Mesenchymal stem cell (in vitro differentiated cells and primary cell): ENCODE data around the gene ZFR.

Experiments
- DNase-seq: peaks from one replicate; pipeline ENCODE4 v3.0.0-alpha.2; 2013
- H2AFZ ChIP-seq: one replicate; pipeline ENCODE4 v1.6.1; 2013; ENCODE audit warnings: low read depth, mild to moderate bottlenecking, control low read depth, inconsistent platforms, low read length, moderate library complexity
- H2AK5ac ChIP-seq: 2 replicates; pipeline ENCODE4 v1.6.1; 2013; ENCODE audit warnings: low read length, moderate library complexity, mild to moderate bottlenecking, inconsistent platforms; ENCODE audit not compliant: severe bottlenecking
- H2BK120ac ChIP-seq: one replicate; pipeline ENCODE4 v1.6.1; 2013; ENCODE audit warnings: low read depth, mild to moderate bottlenecking, inconsistent platforms, low read length, moderate library complexity
- H2BK12ac ChIP-seq, 2 experiments: one replicate each; pipeline ENCODE4 v1.6.1; 2013; ENCODE audit warnings: inconsistent platforms in 2 of 2, low read length in 2 of 2, mild to moderate bottlenecking in 2 of 2, moderate library complexity in 2 of 2, control low read depth in 1 of 2
- H2BK15ac ChIP-seq: one replicate; pipeline ENCODE4 v1.6.1; 2013; ENCODE audit warnings: mild to moderate bottlenecking, low read depth, inconsistent platforms; ENCODE audit not compliant: poor library complexity, severe bottlenecking
- H2BK5ac ChIP-seq: 2 replicates; pipeline ENCODE4 v1.6.1; 2013; ENCODE audit warnings: low read depth, mild to moderate bottlenecking, low read length, control low read depth, inconsistent platforms; ENCODE audit not compliant: poor library complexity, severe bottlenecking
- H3K14ac ChIP-seq, 2 experiments: one replicate each; pipeline ENCODE4 v1.6.1; 2013; ENCODE audit warnings: inconsistent platforms in 2 of 2, low read length in 2 of 2, control low read depth in 1 of 2, mild to moderate bottlenecking in 1 of 2, moderate library complexity in 1 of 2
- H3K18ac ChIP-seq, 2 experiments: one replicate each; pipeline ENCODE4 v1.6.1; 2013; ENCODE audit warnings: inconsistent platforms in 2 of 2, low read length in 2 of 2, control low read depth in 1 of 2, low read depth in 1 of 2, mild to moderate bottlenecking in 1 of 2
- H3K23ac ChIP-seq, 2 experiments: one replicate each; pipeline ENCODE4 v1.6.1; 2013; ENCODE audit warnings: inconsistent platforms in 2 of 2, low read length in 2 of 2, mild to moderate bottlenecking in 2 of 2, moderate library complexity in 2 of 2, control low read depth in 1 of 2
- H3K27ac ChIP-seq: 2 replicates; pipeline ENCODE4 v1.5.1; 2013; ENCODE audit warnings: mild to moderate bottlenecking, moderate library complexity, low read length, control low read depth, inconsistent platforms; ENCODE audit not compliant: poor library complexity, severe bottlenecking
- H3K27me3 ChIP-seq, 2 experiments: 2 replicates each; pipeline versions ENCODE4 v1.6.1 to v1.7.0; 2013; ENCODE audit warnings: low read length in 2 of 2, mild to moderate bottlenecking in 2 of 2, moderate library complexity in 2 of 2, control low read depth in 1 of 2, inconsistent platforms in 1 of 2; ENCODE audit not compliant: control insufficient read depth in 1 of 2, insufficient read depth in 1 of 2
- H3K36me3 ChIP-seq, 2 experiments: 2 replicates each; pipeline versions ENCODE4 v1.6.1 to v1.7.0; 2013; ENCODE audit warnings: low read length in 2 of 2, control low read depth in 1 of 2, inconsistent platforms in 1 of 2, low read depth in 1 of 2, mild to moderate bottlenecking in 1 of 2; ENCODE audit not compliant: insufficient read depth in 2 of 2, control insufficient read depth in 1 of 2
- H3K4ac ChIP-seq, 2 experiments: one replicate each; pipeline ENCODE4 v1.6.1; 2013; ENCODE audit warnings: inconsistent platforms in 2 of 2, low read length in 2 of 2, mild to moderate bottlenecking in 2 of 2, moderate library complexity in 2 of 2, control low read depth in 1 of 2, low read depth in 1 of 2
- H3K4me1 ChIP-seq: 2 replicates; pipeline ENCODE4 v1.6.1; 2013; ENCODE audit warnings: low read depth, low read length, control low read depth; ENCODE audit not compliant: control insufficient read depth, insufficient read depth
- H3K4me2 ChIP-seq: 2 replicates; pipeline ENCODE4 v1.6.1; 2013; ENCODE audit warnings: low read length, mild to moderate bottlenecking, inconsistent platforms; ENCODE audit not compliant: poor library complexity, severe bottlenecking
- H3K4me3 ChIP-seq, 2 experiments: 2 replicates each; pipeline versions ENCODE4 v1.5.1 to v1.7.0; 2013; ENCODE audit warnings: low read length in 2 of 2, mild to moderate bottlenecking in 2 of 2, control low read depth in 1 of 2, low read depth in 1 of 2; ENCODE audit not compliant: insufficient read depth in 1 of 2
- H3K79me1 ChIP-seq: replicated peaks from 2 replicates; pipeline ENCODE4 v1.6.1; 2013; ENCODE audit warnings: mild to moderate bottlenecking, control low read depth, low read length, inconsistent platforms; ENCODE audit not compliant: poor library complexity, severe bottlenecking
- H3K9ac ChIP-seq: 2 replicates; pipeline ENCODE4 v1.7.0; 2013; ENCODE audit warnings: mild to moderate bottlenecking, low read length, moderate library complexity
- H3K9me3 ChIP-seq: 2 replicates; pipeline ENCODE4 v1.7.0; 2013; ENCODE audit warnings: mild to moderate bottlenecking, low read length; ENCODE audit not compliant: control insufficient read depth
- H4K8ac ChIP-seq: one replicate; pipeline ENCODE4 v1.6.1; 2013; ENCODE audit warnings: inconsistent platforms, mild to moderate bottlenecking, low read length, moderate library complexity
- H4K91ac ChIP-seq: one replicate; pipeline ENCODE4 v1.6.1; 2013; ENCODE audit warnings: mild to moderate bottlenecking, low read length, inconsistent platforms
- WGBS: methylation state at CpG from one replicate; pipeline ENCODE4 v1.1.7; 2013; ENCODE audit warnings: mixed read lengths; 5-methylcytosine and 5-hydroxymethylcytosine counted together

ZFR gene

GRCh38 chr5:32362527-32362926, 82.0 kb downstream of the ZFR start:
- no peak overlapping the region for H2BK120ac ChIP-seq

GRCh38 chr5:32360906-32361305, 83.6 kb downstream of the ZFR start:
- no peak overlapping the region for H2BK120ac ChIP-seq
- WGBS = no CpG with 5 or more reads among the region's 4 CpGs
- no peak overlapping the region for H3K4ac ChIP-seq
- no peak overlapping the region for H2BK5ac ChIP-seq
- no peak overlapping the region for H3K23ac ChIP-seq
- DNase-seq = no peak
- peaks cover 17% of the 10 kb centered on the region for H3K79me1 ChIP-seq
- H4K8ac ChIP-seq = no peak overlapping the region
- no peak overlapping the region for H2BK15ac ChIP-seq
- H3K27ac ChIP-seq = no peak overlapping the region
- peaks cover 25 to 87% of the 10 kb centered on the region in 2 experiments for H3K36me3 ChIP-seq
- H4K91ac ChIP-seq = no peak overlapping the region
- no peak overlapping the region for H2AK5ac ChIP-seq
- H3K9ac ChIP-seq = no peak overlapping the region
- no peak overlapping the region for H3K4me3 ChIP-seq
- no peak overlapping the region for H2BK12ac ChIP-seq
- H2AFZ ChIP-seq = no peak overlapping the region
- H3K4me1 ChIP-seq = no peaks in the 10 kb centered on the region
- no peaks in the 10 kb centered on the region for H3K27me3 ChIP-seq
- no peak overlapping the region for H3K18ac ChIP-seq
- no peak overlapping the region for H3K14ac ChIP-seq
- H3K9me3 ChIP-seq = no peaks in the 10 kb centered on the region
- no peak overlapping the region for H3K4me2 ChIP-seq

More at GRCh38 chr5:32362527-32362926, 82.0 kb downstream of the ZFR start:
- Histone ChIP-seq H3K4ac (no peak overlapping the region), H2BK15ac (no peak overlapping the region), H4K91ac (no peak overlapping the region), H3K27me3 (no peaks in the 10 kb centered on the region), H3K18ac (no peak overlapping the region), H2AFZ (no peak overlapping the region), H3K4me3 (no peak overlapping the region), H3K27ac (no peak overlapping the region), H3K4me2 (no peak overlapping the region), H3K79me1 (peaks cover 16% of the 10 kb centered on the region), H3K4me1 (no peaks in the 10 kb centered on the region), H3K14ac (no peak overlapping the region), H4K8ac (no peak overlapping the region), H2BK12ac (no peak overlapping the region), H3K23ac (no peak overlapping the region), H3K9me3 (no peaks in the 10 kb centered on the region), H2AK5ac (no peak overlapping the region), H2BK5ac (no peak overlapping the region), H3K36me3 (peaks cover 21 to 86% of the 10 kb centered on the region in 2 experiments), H3K9ac (no peak overlapping the region)
- 93% methylated on average over 1 of the region's 4 CpGs for WGBS
- DNase-seq = no peak

DNA sequence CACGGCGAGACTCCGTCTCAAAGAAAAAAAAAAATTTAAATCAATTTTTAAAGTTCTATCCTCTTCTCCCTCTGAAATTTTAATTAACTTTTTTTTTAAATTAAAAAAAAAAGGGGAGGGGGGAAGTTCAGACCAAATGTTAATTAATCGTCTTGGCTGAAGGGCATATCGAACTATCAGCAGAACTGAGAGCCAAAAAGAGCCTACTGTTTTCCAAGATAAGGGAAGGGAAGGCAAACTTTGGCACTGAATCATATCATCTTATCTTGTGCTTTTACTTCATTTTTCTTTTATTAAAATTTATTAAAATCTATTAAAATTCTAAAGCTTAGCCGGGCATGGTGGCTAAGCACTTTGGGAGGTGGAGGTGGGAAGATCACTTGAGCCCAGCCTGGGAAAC, 85.9 kb downstream of the ZFR start:
- no peak overlapping the region for H4K91ac ChIP-seq
- no peak overlapping the region for H2AFZ ChIP-seq
- H3K27me3 ChIP-seq = no peaks in the 10 kb centered on the region
- no peaks in the 10 kb centered on the region for H3K4me1 ChIP-seq
- no peak overlapping the region for H2BK5ac ChIP-seq
- H3K79me1 ChIP-seq = peaks cover 12% of the 10 kb centered on the region
- H3K9me3 ChIP-seq = no peaks in the 10 kb centered on the region
- H3K4me3 ChIP-seq = no peak overlapping the region
- H3K9ac ChIP-seq = no peak overlapping the region
- no peak overlapping the region for H3K14ac ChIP-seq
- H3K27ac ChIP-seq = no peak overlapping the region
- H3K4me2 ChIP-seq = no peak overlapping the region
- no peak overlapping the region for H4K8ac ChIP-seq
- 89% methylated on average over 5 of the region's 6 CpGs for WGBS
- no peak for DNase-seq
- no peak overlapping the region for H3K4ac ChIP-seq
- H2BK120ac ChIP-seq = no peak overlapping the region
- no peak overlapping the region for H2BK12ac ChIP-seq
- H2AK5ac ChIP-seq = no peak overlapping the region
- no peak overlapping the region for H3K23ac ChIP-seq
- no peak overlapping the region for H2BK15ac ChIP-seq
- H3K18ac ChIP-seq = no peak overlapping the region
- H3K36me3 ChIP-seq = peaks cover 22 to 91% of the 10 kb centered on the region in 2 experiments

DNA sequence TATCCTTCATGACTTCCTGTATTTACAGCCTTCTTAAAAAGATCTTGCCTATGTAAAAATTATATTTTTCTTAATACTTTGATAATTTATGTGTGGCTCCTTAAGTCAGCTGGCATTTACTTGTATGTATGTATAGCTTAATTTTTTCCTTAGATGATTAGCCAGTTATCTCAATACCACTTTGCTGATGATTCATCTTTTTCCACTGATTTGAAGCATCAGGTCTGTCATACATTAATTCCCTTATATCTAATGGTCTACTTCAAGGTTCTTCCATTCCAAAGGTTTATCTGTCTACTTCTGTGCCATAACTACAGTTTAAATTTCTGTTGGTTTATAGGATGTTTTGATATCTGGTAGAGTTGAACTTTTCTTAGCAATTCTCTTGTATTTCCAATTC, 86.9 kb downstream of the ZFR start:
- Histone ChIP-seq H3K23ac (no peak overlapping the region), H2BK15ac (no peak overlapping the region), H3K4ac (no peak overlapping the region), H3K9me3 (no peaks in the 10 kb centered on the region), H3K4me1 (no peaks in the 10 kb centered on the region), H2BK5ac (no peak overlapping the region), H3K4me2 (no peak overlapping the region), H4K8ac (no peak overlapping the region), H3K36me3 (peaks cover 25 to 89% of the 10 kb centered on the region in 2 experiments), H3K79me1 (peaks cover 12% of the 10 kb centered on the region), H2BK12ac (no peak overlapping the region), H2AK5ac (no peak overlapping the region), H3K9ac (no peak overlapping the region), H3K4me3 (no peak overlapping the region), H2AFZ (no peak overlapping the region), H3K18ac (no peak overlapping the region), H3K27me3 (no peaks in the 10 kb centered on the region), H4K91ac (no peak overlapping the region), H3K14ac (no peak overlapping the region), H2BK120ac (no peak overlapping the region), H3K27ac (no peak overlapping the region)
- DNase-seq = no peak
